Stimulated activated CD4-positive, alpha-beta T cell treated with anti-CD3 and anti-CD28 coated beads, Interleukin-1b, Interleukin-23, amount 100 ng/mL, for 48 hours (primary cell): Measurements from ENCODE around the gene FMN1.

Experiments
- DNase-seq: peaks from one replicate; pipeline ENCODE4 v3.0.0-alpha.2; 2020

The FMN1 gene

DNA sequence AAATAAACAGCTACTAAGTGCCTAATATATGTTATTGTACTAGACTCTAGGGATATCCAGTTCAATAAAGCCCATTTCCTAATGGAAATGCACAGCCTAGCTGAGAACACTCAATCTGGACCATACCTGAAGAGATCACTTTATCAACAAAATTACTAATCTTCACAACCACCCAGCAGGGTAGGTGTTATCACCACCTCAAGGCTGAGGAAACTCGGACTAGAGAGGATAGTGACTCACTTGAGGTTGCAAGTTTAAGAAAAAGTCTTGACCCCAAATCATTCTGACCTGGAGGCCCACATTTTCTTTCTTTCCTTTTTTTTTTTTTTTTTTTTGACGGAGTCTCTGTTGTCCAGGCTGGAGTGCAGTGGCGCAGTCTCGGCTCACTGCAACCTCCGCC lies 3.1 kb upstream of the FMN1 start:
- no peak for DNase-seq

DNA sequence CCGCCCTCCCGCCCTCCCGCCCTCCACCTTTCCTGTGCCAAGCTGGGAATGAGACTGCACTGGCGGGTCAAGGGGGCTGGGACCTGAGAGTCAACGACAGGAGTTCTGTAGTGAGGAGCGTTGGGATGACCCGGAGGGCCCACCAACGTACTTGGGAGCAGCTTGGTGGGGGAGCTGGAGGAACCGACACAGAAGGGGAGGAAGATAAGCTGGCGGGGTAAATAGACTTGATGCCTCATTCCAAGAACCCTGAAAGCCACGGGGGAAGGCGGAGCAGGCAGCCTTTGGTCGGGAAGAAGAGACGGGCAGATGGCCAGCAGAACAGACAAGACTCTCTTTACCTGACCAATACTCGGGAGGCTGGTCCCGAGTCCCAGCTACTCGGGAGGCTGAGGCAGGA lies 277 bp downstream of the FMN1 start:
- DNase-seq: no peak

- no peak for DNase-seq
These were observed 2.9 kb downstream of the FMN1 start for GRCh38 chr15:33191591-33191990.

- DNase-seq: peak; percentile 59
These were observed 4.0 kb downstream of the FMN1 start for GRCh38 chr15:33190539-33190938.

DNA sequence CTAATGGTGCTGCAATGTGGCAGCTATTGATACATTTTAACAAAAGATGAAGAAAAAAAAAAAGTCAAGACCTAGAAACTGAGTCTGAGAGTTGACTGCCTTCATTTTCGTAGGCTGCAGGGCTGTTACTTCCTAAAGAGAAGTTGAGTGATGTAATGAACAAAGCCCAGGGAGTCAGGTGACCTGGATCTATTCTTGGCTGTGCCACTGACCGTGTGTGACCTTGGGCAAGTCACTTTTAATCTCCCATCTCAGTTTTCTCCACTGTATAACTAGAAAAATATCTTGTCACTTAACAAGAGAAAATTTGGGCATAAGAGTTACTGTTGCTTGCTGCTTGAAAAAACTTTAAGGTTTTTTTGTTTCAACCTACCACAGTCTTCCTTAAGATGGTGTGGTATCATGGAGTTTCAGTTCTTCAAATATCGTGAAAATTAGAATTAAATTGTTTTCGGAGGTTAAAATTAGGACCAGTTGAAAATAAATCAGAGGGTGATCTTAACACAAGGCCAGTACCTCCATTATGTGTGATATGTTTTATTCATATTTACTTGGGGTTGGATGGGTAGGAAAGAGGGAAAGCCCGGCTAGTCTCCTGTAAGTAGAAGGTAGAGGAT lies 5.8 kb downstream of the FMN1 start:
- DNase-seq: no peak

- no peak for DNase-seq
These were observed 6.4 kb downstream of the FMN1 start for GRCh38 chr15:33188159-33188558.

DNA sequence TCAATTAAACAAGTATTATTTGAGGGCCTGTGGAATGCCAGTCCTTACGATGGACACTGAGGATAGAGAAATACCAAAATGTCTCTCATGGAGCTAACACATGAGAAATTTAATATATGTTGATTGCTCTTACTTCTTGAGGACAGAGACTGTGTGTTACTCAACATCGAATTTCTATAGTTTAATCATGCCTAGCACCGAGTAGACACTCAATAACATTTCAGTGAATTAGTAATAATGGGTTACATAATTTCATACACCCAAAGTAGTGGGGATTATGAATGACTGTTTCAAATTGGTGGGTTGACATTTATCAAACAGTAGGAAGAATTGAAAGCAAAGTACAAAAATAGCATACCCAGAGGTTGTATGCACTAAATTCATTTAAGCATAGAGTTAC lies 11.2 kb downstream of the FMN1 start:
- no peak for DNase-seq

GRCh38 chr15:33182926-33183325 lies 11.6 kb downstream of the FMN1 start:
- no peak for DNase-seq

- DNase-seq: no peak
These were observed 12.1 kb downstream of the FMN1 start for GRCh38 chr15:33182278-33182905.

DNA sequence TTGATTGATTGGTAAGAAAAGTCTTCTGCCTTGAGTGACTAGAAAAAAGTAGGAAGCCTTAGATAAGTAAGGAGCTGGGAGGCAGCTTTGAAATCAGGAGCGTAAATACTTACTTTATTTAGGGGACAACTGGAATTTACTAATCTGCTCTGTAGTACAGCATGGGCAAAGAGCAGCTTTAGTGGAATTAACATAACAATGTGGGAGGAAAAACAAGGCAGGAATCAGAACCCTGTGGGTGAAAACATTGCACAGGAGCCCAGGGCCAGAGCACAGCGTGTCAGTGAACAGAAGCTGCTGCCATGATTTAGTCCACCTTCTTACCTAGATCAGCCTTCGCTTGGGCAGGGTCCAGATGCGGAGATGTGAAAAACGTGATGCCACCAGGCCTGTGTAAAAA lies 14.6 kb downstream of the FMN1 start:
- DNase-seq: no peak

DNA sequence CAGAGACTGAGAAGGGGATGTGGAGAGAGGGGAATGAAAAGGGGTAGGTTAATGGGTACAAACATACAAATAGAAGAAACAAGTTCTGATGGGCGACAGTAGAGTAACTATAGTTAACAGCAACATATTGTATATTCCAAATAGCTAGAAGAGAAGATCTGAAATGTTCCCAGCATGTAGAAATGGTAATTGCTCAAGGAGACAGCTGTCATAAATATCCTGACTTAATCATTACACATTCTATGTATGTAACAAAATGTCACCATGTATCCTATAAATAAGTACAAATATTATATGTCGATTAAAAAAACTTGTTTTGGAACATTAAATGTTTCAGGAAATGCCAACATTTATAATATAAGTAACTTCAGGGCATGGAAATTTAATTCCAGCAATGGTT lies 23.3 kb downstream of the FMN1 start:
- DNase-seq: no peak

DNA sequence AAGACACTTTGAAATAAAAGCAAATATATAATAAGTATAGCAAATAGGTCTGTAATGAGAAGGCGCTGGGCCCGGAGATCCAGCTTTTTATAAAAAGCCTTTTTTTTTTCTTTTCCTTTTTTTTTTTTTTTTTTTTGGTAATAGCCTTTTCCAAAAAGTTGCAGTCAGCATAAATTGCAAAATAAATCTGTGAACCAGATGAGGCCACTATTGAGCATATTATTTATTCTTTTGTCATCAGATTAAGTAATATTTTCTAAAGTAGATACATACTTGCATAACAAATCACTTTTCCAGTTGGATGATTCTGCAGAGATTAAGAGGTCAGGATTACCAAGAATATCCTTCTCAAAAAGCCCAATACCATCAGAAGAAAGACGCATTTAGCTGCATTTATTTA lies 24.9 kb downstream of the FMN1 start:
- DNase-seq: no peak

GRCh38 chr15:33168444-33168843 lies 26.1 kb downstream of the FMN1 start:
- DNase-seq: no peak

DNA sequence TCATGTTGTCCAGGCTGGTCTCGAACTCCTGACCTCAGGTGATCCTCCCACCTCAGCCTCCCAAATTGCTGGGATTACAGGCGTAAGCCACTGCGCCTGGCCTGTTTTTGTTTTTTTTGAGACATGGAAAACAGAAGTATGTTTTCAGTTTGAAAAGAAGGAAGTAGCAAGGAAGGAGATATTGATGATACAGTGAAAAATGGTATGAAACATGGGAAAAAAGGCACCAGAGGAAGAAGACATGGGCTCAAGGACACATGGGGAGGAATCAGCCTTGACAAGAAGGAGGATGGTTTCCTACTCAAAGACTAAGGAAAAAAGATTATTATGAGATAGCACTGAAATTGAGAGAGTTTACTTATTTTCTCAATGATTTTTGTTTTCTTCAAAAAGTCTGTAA lies 30.7 kb downstream of the FMN1 start:
- DNase-seq: no peak

- DNase-seq: no peak
These were observed 33.3 kb downstream of the FMN1 start for GRCh38 chr15:33161209-33161608.

GRCh38 chr15:33160581-33161165 lies 33.8 kb downstream of the FMN1 start:
- no peak for DNase-seq

DNA sequence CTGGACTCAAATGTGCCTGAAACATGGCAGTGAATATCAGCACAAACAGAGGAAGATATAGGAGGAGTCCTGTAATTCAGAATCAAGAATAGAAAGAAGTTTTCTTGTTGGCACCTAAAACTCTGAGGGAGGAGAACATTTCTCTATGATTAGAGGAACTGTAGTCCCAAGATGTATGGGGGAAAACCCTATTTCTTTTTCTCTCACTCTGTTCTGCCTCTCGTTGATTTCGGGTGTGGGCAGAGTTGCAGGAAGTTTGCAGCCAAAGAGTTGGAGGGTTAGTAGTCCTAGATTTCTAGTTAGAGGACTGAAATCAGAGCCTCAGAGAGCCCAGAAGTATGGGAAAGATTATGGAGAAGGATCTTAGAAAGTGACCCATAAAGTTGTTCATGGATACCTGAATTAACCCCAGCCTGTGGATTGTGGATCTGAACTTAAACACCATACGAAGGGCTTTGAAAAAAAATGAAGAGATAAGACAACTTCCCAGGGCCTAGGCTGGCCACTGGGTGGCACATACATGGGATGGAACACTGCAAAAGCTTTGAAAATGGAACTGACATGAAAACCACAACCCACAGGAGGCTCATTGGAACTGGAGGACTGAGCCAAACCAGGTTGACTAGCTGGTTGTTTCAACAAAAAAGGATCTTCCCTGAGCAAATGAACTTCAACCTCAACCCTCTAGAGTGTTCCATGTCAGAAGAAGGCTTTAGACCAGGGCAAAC lies 34.6 kb downstream of the FMN1 start:
- no peak for DNase-seq

GRCh38 chr15:33158366-33158765 lies 36.1 kb downstream of the FMN1 start:
- DNase-seq: no peak

DNA sequence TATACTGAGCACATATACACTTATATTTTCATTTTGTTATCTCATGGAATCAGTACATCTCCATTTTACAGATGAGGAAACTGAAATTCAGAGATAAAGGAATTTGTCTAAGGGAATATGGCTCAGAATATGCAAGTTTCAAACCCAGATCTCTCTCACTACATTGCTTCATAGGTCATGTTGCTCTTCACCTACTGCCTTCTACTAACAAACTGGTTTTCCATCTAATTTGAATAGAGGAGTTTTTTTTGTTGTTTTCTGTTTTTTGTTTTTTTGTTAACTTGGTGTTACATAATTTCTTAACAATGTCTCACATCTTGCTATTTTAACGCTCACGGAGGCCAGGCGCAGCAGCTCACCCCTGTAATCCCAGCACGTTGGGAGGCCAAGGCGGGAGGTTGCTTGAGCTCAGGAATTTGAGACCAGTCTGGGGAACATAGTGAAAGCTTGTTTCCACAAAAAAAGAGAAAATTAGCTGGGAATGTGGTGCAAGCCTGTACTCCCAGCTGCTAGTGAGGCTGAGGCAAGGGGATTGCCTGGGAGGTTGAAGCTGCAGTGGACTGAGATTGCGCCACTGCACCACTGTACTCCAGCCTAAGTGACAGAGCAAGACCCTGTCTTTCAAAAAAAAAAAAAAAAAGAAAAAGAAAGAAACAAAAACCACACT lies 37.0 kb downstream of the FMN1 start:
- DNase-seq: no peak

DNA sequence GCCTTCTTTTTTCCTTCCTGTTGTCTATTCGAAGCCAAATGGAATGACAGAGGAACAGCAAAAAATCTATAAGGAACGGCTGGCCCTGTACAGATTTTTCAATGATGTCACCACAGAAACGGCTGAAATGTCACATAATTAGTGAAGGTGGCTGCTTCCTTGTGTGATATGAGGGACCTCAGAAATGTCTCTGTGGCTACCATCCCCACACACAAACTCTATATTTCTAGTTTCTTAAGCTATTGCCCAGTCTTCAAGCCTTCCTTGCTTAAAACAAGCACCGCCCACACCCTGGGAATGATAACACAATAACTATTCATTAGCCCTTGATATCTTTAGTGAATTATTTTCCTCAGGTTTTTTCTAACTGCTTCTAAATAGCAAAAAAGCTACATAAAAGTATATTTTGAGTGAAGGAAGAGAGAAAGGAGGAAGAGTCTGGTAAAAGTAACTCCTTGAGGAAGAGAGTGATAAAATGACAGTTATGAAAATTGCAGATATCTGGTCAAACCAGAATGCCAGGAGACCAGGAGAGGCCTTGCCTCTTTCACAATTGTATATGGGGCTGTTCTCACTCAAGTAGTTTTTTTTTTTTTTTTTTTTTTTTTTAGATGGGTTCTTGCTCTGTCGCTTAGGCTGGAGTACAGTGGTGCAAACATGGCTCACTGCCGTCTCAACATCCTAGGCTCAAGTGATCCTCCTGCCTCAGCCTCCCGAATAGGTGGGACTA lies 38.7 kb downstream of the FMN1 start:
- DNase-seq: no peak

DNA sequence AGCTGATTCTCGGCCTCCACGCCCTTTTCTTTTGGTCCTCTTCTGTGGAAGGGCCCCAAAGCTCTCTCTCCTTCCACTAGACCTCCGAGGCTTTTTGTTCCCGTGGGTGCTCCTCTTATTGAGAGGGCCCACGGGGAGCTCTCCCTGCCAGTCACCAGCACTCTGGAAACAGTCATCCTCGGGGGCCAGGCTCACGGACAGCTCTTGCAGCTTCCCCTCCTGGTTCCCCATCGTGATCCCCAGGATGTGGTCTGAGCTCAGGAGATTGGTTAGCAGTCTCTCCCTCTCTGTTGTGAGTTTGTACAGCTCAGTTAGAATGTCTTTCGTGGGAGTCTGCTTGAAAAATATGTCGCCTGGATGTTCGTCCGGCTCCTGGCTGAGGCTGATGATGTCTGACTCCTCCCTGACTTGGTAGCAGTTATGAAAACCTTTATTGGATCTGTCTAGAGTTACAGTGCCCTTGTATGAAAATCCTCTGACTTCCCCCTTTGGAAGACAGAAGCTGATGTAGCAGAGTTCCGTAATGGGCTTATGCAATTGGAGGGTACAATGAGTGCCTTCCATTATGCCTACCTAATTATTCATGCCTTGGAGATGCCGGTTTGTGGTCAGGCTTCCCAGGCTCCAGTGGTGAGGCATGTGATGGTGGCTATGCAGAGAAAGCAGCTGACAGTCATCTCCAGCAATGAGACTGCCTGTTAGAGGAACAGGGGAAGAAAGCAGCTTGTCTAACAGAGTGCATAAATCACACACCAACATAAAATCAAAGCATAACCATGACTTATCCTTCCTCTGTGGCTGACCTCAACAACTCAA lies 40.0 kb downstream of the FMN1 start:
- DNase-seq: no peak

GRCh38 chr15:33153548-33153947 lies 41.0 kb downstream of the FMN1 start:
- no peak for DNase-seq
